ENCODE measurements around the gene GRB2.

The GRB2 gene

GRCh38 chr17:75403131-75403530 lies 2.3 kb downstream of the GRB2 start:
- DNase-seq (ENCODE audit: low read depth) = no peak
- TF ChIP-seq, protein P1, sequence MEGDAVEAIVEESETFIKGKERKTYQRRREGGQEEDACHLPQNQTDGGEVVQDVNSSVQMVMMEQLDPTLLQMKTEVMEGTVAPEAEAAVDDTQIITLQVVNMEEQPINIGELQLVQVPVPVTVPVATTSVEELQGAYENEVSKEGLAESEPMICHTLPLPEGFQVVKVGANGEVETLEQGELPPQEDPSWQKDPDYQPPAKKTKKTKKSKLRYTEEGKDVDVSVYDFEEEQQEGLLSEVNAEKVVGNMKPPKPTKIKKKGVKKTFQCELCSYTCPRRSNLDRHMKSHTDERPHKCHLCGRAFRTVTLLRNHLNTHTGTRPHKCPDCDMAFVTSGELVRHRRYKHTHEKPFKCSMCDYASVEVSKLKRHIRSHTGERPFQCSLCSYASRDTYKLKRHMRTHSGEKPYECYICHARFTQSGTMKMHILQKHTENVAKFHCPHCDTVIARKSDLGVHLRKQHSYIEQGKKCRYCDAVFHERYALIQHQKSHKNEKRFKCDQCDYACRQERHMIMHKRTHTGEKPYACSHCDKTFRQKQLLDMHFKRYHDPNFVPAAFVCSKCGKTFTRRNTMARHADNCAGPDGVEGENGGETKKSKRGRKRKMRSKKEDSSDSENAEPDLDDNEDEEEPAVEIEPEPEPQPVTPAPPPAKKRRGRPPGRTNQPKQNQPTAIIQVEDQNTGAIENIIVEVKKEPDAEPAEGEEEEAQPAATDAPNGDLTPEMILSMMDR (IDR thresholded peaks at IDR 0.05; ENCODE audit: control insufficient read depth, extremely low read depth, insufficient read depth) = no peak
- H3K4me3 ChIP-seq (ENCODE audit: low read depth, low read length) = no peak overlapping the region

GRCh38 chr17:75402026-75402425 lies 3.5 kb downstream of the GRB2 start:
- H3K4me3 ChIP-seq (ENCODE audit: low read depth, low read length) = no peak overlapping the region
- DNase-seq (ENCODE audit: low read depth) = no peak
- TF ChIP-seq, protein P1 (IDR thresholded peaks at IDR 0.05; ENCODE audit: control insufficient read depth, extremely low read depth, insufficient read depth) = no peak

DNA sequence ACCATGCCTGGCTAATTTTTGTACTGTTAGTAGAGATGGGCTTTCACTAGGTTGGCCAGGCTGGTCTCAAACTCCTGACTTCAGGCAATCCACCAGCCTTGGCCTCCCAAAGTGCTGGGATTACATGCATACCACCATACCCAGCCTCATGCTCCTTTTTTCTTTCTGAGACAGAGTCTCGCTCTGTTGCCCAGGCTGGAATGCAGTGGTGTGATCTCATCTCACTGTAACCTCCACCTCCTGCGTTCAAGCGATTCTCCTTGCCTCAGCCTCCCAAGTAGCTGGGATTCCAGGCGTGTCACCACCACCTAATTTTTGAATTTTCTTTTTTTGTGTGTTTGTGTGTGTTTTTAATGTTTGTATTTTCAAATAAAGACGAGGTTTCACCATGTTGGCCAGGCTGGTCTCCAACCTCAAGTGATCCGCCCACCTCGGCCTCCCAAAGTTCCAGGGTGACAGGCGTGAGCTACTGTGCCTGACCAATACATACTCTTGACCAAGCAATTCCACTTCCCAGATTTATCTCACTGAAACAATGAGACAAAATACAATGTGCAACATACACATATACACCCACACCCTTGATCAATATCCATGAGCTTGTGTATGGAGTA lies 5.0 kb downstream of the GRB2 start:
- DNase-seq (ENCODE audit: low read depth) = no peak
- TF ChIP-seq, protein P1 (IDR thresholded peaks at IDR 0.05; ENCODE audit: control insufficient read depth, extremely low read depth, insufficient read depth) = no peak
- no peak overlapping the region for H3K4me3 ChIP-seq (ENCODE audit: low read depth, low read length)

- TF ChIP-seq, protein P1 (IDR thresholded peaks at IDR 0.05; ENCODE audit: control insufficient read depth, extremely low read depth, insufficient read depth) = no peak
- no peak for DNase-seq (ENCODE audit: low read depth)
Measured at GRCh38 chr17:75398279-75398678, 7.2 kb downstream of the GRB2 start.

GRCh38 chr17:75397217-75397616 lies 8.3 kb downstream of the GRB2 start:
- DNase-seq (ENCODE audit: low read depth) = no peak
- TF ChIP-seq, protein P1 (IDR thresholded peaks at IDR 0.05; ENCODE audit: control insufficient read depth, extremely low read depth, insufficient read depth) = no peak
- no peak overlapping the region for H3K4me3 ChIP-seq (ENCODE audit: low read depth, low read length)

More at GRCh38 chr17:75398279-75398678, 7.2 kb downstream of the GRB2 start:
- no peak overlapping the region for H3K4me3 ChIP-seq (ENCODE audit: low read depth, low read length)

DNA sequence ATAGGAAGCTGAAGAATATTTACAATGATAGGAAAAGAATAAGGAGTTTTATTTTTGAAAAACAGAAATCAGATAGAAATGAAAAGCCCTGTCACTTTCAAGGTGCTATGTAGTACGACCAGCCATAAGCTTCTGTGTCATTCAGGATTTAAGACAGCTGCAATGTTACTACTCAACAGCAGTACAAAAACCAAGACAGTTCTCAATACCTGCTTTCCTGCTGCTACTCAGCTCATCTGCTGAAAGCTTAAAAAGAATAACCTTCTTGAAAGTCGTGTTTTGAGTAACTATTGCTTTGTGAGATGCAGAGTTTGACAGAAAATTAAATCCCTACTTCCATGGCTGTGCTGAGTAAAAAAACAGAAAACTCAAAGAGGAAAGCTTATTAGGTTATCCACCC lies 8.7 kb downstream of the GRB2 start:
- TF ChIP-seq, protein P1 (IDR thresholded peaks at IDR 0.05; ENCODE audit: control insufficient read depth, extremely low read depth, insufficient read depth) = no peak
- no peak overlapping the region for H3K4me3 ChIP-seq (ENCODE audit: low read depth, low read length)
- DNase-seq (ENCODE audit: low read depth) = no peak

GRCh38 chr17:75396025-75396424 lies 9.5 kb downstream of the GRB2 start:
- TF ChIP-seq, protein P1 (IDR thresholded peaks at IDR 0.05; ENCODE audit: control insufficient read depth, extremely low read depth, insufficient read depth) = no peak
- no peak for DNase-seq (ENCODE audit: low read depth)
- no peak overlapping the region for H3K4me3 ChIP-seq (ENCODE audit: low read depth, low read length)
